ENCODE data around the gene MPPED2. TPM values are rescaled to one million over a fixed set of nuclear protein-coding genes. Genes with fewer than 3 reads are reported as not detected.

MPPED2 gene
- total and polyA plus RNA-seq, 2 of the 13 experiments (the other 11 are each of a cell fraction or from before 2014, with no cell fraction given): not detected

GRCh38 chr11:30414244-30414643, 171.9 kb downstream of the MPPED2 start (continued):
- no peak for TF ChIP-seq HMGXB3 (CRISPR knock-in tag; IDR thresholded peaks at IDR 0.05; ENCODE audit: borderline replicate concordance)
- TF ChIP-seq MYPOP (CRISPR knock-in tag; IDR thresholded peaks at IDR 0.05): no peak
- TF ChIP-seq, protein P1, sequence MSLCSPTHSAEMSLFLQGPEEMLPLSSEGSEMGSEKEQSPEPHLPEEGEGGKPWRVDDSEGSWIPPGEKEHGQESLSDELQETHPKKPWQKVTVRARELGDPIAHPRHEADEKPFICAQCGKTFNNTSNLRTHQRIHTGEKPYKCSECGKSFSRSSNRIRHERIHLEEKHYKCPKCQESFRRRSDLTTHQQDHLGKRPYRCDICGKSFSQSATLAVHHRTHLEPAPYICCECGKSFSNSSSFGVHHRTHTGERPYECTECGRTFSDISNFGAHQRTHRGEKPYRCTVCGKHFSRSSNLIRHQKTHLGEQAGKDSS (CRISPR knock-in tag; IDR thresholded peaks at IDR 0.05; ENCODE audit: borderline replicate concordance, low read depth): no peak
- TF ChIP-seq, protein P2, sequence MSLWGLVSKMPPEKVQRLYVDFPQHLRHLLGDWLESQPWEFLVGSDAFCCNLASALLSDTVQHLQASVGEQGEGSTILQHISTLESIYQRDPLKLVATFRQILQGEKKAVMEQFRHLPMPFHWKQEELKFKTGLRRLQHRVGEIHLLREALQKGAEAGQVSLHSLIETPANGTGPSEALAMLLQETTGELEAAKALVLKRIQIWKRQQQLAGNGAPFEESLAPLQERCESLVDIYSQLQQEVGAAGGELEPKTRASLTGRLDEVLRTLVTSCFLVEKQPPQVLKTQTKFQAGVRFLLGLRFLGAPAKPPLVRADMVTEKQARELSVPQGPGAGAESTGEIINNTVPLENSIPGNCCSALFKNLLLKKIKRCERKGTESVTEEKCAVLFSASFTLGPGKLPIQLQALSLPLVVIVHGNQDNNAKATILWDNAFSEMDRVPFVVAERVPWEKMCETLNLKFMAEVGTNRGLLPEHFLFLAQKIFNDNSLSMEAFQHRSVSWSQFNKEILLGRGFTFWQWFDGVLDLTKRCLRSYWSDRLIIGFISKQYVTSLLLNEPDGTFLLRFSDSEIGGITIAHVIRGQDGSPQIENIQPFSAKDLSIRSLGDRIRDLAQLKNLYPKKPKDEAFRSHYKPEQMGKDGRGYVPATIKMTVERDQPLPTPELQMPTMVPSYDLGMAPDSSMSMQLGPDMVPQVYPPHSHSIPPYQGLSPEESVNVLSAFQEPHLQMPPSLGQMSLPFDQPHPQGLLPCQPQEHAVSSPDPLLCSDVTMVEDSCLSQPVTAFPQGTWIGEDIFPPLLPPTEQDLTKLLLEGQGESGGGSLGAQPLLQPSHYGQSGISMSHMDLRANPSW (CRISPR knock-in tag; IDR thresholded peaks at IDR 0.05; ENCODE audit: borderline replicate concordance): no peak
- no peak for TF ChIP-seq HNRNPH1 (optimal IDR thresholded peaks at IDR 0.05; ENCODE audit: low read depth, low read length)
- no peak for TF ChIP-seq PAF1 (CRISPR knock-in tag; IDR thresholded peaks at IDR 0.05)
- no peak for TF ChIP-seq BHLHE40 (IDR thresholded peaks at IDR 0.05; ENCODE audit: low read length)
- no peak for TF ChIP-seq IKZF5 (CRISPR knock-in tag; IDR thresholded peaks at IDR 0.05)
- no peak for TF ChIP-seq ELF3 (CRISPR knock-in tag; IDR thresholded peaks at IDR 0.05)
- TF ChIP-seq, protein P3, sequence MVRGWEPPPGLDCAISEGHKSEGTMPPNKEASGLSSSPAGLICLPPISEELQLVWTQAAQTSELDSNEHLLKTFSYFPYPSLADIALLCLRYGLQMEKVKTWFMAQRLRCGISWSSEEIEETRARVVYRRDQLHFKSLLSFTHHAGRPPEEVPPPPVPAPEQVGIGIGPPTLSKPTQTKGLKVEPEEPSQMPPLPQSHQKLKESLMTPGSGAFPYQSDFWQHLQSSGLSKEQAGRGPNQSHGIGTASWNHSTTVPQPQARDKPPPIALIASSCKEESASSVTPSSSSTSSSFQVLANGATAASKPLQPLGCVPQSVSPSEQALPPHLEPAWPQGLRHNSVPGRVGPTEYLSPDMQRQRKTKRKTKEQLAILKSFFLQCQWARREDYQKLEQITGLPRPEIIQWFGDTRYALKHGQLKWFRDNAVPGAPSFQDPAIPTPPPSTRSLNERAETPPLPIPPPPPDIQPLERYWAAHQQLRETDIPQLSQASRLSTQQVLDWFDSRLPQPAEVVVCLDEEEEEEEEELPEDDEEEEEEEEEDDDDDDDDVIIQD (CRISPR knock-in tag; IDR thresholded peaks at IDR 0.05; ENCODE audit: low read depth): no peak
